Suppressor macrophage treated with lipopolysaccharide for 4 hours (primary cell): ENCODE data around the gene C1QTNF1.

Experiments used
- DNase-seq: peaks from one replicate; pipeline ENCODE4 v3.0.0-alpha.2; 2020

C1QTNF1 gene

DNA sequence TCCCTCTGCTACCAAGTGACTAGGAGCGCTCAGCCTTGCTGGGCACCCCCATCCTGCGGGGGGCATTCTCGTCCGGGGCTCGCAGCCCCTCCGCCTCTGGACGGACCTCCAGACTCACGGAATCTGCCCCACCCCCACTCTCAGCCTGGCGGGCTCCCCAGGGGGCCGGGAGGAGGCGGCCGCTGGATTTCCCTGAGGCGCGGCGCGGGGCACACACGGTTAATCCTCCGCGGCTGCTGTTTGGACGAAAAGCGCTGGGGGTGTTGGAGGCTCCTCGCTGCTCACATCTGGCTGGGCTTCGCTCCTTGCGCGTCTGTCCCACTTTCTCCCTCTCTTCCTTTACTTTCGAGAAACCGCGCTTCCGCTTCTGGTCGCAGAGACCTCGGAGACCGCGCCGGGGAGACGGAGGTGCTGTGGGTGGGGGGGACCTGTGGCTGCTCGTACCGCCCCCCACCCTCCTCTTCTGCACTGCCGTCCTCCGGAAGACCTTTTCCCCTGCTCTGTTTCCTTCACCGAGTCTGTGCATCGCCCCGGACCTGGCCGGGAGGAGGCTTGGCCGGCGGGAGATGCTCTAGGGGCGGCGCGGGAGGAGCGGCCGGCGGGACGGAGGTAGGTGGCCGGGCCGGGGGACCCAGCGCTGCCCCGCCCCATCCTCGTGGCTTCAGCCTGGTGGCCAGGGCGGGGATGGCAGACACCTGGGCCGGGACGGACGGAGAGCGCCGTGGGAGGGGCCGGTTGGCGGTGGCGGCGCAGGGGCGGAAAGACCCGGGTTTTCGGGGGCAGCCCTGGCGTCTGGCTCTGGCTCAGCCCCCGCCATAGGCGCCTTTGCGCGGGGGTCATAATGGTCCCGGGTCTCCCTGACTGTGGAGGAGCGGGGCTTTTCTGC lies at the start of gene C1QTNF1:
TSS of gene C1QTNF1 (plus strand) at position 284 of the 886 bp plus-strand sequence. CDS start 19,800 bp downstream, outside the sequence.
- DNase-seq, result peak; percentile 55

DNA sequence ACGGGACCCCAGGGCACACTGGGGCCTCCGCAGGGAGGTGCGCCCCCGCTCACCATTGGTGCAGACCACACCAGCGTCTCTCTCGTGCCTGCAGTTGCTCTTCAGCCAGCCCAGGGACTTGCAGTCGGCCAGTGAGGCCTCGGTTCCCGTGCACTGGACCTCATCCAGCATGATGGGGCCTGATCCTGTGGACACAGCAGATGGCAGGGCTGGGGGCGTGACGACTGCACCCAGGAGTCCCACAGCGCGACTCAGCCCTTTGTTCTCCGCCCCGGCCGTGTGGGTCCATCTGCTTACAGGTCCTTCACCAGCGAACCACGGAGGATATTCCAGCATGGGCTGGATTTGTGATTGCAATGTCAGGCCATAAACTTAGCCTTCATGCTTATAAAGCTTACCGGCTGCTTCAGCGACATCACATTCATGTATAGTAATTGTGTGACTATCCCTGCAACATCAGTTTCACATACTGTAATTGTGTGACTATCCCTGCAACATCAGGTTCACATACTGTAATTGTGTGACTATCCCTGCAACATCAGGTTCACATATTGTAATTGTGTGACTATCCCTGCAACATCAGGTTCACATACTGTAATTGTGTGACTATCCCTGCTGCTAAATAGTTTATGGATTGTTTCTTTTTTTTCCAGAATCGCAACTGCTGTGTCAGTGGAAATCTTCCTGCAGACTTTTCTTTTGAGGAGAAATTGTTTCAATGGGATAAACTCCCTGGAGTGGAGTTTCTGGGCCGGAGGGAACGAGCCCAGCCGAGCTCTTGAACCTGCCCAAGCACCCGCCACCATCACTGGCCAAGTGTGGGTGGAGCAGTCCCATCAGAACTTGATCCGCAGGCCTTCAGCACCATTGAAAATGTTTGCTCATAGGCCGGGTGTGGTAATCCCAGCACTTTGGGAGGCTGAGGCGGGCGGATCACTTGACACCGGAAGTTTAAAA lies 49.1 kb upstream of the C1QTNF1 start:
- DNase-seq, result peak; percentile 26

DNA sequence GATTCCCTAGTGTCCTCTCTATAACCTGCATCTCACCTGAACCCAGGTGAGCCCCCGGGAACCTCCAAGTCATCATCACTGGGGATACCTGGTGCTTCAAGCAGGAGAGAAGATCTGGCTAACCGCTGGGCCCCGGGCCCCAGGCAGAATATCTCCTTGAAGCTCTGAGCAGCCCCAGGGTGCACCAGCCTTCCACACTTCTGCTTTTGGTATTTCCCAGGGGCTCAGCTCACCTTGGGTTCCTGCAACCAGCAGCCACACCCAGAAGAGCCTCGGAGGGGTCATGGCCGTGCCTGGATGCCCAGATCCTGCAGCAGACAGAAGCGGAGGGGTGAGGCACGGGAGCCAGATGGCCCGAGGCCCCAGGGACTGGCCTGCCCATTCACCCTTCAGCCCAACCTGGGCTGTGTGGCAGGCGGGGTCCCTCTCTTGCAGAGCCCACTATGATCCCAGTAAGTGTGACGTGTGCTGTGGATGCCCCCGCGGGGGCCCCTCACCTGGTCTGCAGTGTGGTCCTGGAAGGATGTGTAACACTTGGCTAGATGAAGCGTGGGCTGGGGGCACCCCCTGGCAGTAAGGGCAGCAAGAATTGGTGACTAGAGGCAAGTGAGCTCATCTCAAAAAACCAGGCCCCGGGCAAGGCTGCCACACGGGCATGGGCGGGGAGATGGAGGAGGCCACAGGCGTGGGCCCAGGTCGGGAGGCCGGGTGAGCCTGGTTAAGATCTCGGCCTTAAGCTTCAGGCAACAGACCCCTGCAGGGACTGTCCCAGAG lies 46.9 kb upstream of the C1QTNF1 start:
- DNase-seq, result no peak

GRCh38 chr17:78977681-78977943 lies 46.4 kb upstream of the C1QTNF1 start:
- no peak for DNase-seq

- no peak for DNase-seq
These were observed 45.7 kb upstream of the C1QTNF1 start for GRCh38 chr17:78977997-78978973.

GRCh38 chr17:78979780-78980623 lies 44.0 kb upstream of the C1QTNF1 start, which contains the start of gene LGALS3BP:
Gene LGALS3BP, minus strand, starts transcription at chr17:78979923. Its CDS starts 2,732 bp downstream, at chr17:78977191.
- peak; percentile 65 for DNase-seq

DNA sequence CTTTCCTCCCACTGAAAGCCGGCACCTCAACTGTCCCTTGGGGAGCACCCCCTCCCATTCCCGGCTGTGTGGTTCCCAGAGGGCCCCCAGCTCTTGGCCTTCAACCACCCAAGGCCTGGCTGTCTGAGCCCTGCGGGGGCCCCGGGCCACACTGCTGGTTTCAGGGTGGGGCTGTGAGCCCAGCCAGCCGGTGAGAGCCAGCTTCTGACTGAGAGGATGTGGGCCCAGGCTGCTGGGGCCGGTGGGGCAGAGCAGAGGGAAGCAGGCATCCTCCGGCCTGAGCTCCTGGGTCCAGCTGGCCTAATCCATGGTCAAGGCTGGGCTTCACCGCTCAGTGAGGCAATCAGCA lies 43.4 kb upstream of the C1QTNF1 start:
- DNase-seq, result no peak

DNA sequence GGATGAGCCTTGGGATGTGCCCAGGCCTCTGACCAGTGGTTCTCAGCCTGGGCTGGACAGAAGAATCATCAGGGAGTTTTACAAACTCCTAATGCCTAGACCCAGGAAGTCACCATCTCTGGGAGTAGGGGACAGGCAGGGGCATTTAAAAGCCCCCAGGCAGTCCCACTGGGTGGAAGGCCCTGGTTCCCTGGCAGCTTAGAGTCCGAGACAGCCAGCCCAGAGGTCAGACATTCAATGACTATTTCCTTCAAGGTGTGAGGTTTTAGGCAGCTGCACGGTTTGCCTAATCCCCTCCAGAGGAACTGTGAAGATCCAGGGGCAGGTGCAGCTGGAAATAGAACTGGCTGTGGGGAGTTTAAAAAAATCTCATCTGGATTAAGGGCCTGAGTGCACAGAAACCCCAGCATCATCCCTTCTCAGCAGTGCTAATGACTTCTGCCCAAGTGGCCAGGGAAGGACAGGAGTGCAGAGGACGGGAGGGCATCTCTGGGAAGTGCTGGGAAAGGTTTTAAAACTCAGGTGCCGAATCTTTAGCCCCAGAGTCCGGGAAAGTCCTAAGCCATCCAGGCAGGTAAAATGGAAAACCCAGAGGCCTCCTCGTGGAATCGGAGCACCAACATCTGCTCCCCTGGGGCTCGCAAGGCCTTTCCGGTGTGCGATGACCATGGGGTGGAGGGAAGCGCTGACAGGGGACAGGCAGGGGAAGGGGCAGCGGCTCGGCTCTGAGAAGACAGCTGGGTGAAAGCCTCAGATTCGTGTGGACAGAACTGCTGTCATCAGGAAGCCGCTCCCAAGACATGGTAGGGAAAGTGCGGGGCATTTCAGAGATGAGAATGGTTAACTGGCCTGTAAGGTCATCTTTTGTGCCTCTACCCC lies 42.7 kb upstream of the C1QTNF1 start:
- DNase-seq, result no peak

DNA sequence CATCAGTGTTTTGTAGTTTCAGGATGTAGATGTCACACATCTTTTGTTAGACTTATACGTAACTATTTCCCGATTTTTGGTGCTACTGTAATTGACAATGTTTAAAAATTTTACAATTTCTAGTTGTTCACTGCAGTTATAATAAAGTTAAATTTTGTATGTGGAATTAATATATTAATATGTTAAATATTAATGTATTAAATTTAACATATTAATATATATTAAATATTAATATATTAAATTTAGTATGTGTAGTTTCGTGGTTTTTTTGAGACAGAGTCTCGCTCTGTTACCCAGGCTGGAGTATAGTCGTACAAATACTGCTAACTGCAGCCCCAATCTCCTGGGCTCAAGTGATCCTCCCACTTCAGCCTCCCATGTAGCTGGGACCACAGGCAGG lies 38.6 kb upstream of the C1QTNF1 start:
- DNase-seq, result no peak

- peak; percentile 87 for DNase-seq
These were observed 37.8 kb upstream of the C1QTNF1 start for GRCh38 chr17:78986048-78986648.

DNA sequence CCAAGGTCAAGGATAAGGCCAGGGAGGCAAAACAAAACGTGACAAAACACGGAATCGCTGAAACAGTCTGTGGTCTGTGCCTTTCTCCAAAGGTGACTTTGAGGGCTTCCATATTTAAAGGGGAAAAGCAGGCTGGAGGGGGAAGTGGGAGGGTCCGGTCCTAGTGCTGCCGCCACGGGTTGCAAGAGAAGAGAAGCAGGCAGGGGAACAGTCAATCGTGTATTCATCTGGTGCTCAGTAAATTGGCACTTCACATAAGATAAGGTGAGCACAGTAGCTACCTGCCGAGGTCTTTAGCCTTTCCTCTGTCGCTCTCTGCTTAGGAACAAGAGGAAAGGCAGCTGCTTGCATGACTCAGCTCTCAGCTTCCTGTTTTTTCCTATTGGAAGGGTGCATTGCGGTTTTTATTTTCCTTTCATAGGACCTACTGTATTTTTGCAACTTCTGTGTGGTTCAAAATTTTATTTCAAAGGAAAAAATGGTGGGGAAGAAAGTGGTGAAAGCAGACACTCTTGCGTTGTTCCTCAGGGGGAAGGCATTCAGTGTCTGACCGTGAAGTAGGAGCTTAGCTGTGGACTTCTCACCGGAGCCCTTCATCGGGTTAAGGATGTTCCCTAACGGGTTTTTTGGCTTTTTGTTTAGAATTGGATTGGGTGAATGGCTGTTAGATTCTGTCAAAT lies 37.2 kb upstream of the C1QTNF1 start:
- DNase-seq, result peak; percentile 80

- no peak for DNase-seq
These were observed 35.8 kb upstream of the C1QTNF1 start for GRCh38 chr17:78988152-78988551.

DNA sequence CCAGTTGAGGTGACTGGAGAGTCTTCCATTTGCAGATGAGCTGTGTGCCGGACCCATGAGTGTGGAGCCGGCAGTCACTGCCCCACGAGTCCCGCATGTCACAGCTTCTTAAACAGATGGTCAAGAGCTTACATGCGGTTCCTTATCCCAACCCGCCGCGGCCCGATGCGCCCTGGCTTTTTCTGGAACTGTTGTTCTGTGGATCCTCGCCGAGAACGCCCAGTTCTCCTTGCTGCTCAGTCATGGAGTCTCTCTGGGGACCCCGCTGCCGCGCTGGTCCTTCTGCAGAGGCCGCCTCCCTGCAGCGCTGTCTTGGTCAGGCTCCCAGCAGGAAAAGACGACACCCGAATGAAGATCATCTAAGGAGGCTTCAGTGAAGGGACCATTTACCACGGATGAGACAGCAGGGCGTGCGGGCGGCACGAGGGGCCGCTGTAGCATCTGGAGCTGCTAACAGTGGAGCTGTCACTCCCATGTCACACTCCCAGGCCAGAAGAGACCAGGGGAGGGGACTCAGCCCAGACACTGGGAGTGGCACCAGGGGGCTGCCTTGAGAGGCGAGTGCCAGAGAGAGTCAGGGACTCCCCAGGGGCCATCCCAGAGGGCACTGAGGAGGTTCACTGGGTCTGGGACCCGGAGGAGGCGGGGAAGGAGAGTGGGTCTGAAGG lies 33.5 kb upstream of the C1QTNF1 start:
- DNase-seq, result no peak

GRCh38 chr17:78991017-78991738 lies 32.8 kb upstream of the C1QTNF1 start:
- no peak for DNase-seq

DNA sequence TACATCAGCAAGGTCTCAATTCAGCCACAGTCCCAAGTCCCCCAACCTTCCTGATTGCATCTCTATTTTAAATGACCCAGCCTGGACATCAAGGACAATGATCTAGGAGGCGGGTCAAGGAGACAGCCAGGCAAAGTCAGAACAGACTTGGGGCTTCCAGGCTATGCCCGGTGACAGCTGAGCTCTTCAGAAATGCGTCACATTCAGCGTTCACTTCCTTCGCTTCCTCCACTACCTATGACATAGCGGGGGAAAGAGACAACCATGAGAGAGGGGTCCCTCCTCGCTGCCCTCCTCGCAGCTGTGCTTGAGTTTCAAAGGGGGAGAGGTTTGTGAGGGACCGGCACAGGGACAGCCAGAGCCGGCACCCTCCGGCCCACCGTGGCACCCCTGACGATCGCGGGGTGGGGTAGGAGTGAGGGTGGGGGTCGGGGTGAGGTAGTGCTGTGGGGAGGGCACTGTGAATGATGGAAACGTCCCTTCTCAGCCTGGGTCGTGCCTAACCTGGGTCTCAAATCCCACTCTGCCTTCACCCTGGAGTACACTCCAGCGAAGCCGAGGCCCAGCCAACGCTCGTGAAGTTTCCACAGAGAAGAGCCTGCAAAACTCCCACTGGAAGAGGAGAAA lies 31.9 kb upstream of the C1QTNF1 start:
- DNase-seq, result no peak

DNA sequence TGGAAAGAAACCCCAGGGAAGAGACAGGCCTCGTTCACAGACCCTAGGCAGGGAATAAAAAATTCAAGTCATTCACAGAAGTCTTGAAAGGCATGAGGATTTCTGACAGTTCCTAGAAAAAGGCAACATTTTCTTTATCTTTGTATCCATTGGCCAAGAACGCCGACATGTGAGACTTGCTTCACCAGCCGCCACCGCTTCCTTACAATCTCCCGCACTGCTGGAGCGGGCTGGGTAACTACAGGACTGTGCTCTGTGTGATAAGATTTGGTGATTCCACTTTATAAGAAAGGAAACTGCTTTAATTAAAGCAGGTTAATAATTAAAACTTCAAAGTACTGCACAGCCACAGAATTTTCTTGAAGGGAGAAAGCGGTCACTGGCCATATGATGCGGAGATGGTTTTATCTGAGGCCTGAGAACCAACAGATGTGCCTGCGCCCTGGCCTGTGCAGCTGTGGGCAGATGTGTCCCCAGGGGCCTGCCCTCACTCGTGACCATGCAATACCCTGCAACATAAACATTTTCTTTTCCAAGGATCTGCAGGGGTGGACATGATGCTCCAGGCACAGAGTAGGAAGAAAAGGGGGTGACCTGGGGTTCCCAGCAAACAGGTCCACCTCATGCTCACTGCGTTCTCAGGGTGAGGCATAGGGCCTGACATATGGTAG lies 31.3 kb upstream of the C1QTNF1 start:
- no peak for DNase-seq
